ENCODE results near the gene FXYD5. TPM values are rescaled to one million over a fixed set of nuclear protein-coding genes. Genes with fewer than 3 reads are reported as not detected.

FXYD5 gene, protein sequence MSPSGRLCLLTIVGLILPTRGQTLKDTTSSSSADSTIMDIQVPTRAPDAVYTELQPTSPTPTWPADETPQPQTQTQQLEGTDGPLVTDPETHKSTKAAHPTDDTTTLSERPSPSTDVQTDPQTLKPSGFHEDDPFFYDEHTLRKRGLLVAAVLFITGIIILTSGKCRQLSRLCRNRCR
- 1 to 10 TPM; 2.2 to 2.8 TPM for total RNA-seq
- 10 to 100 TPM; 11.8 to 22.0 TPM for polyA plus RNA-seq

DNA sequence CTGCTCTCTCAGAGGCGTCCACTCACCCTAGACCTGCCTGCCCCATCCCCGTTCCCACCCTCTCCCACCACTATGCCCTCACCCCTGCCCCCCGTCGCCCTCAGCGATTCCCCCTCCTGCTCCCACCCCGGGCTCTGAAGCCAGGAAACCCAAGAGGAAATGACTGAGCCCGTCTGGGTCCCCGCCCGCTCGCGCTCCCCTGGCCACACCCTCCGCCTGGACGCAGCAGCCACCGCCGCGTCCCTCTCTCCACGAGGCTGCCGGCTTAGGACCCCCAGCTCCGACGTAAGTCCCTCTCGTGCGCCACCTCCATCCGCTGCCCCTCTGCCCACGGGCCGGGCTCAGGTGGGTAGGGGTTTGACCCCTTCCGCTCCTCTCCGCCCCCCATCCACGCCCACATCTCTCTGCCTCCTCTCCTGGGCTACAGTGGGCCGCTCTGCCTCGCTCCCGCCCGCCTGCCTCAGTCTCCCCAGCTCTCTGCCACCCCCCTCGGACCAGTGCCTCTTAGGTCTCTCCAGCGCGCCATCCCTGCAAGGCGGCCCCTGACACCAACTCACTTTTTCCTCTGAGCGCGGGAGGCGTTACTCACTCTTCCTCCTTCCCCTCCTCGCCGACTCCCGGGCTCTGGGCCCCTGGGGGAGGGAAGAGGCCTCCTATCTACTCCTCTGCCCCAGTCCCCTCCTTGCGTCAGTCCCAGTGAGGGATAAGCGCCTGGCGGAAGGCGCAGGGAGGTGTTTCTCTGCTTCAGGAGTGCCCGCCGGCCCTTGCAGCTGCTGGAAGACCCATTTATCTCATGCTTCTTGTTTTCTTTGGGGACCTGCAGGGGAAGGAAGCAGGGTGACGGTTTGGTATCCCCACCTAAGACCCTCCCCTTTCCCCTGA, at the start of gene FXYD5:
Gene FXYD5 (plus strand): TSS at position 211 of the 882 bp plus-strand sequence. CDS start 816 bp downstream, outside the sequence.
- Histone ChIP-seq H3K9ac (ENCODE audit: low read depth in 1 of 2, low read length in 2 of 2) (peak within 1 kb of the TSS in 1 of 2 donors; percentile 52), H3K27ac (ENCODE audit: low read depth in 1 of 2, low read length in 2 of 2) (peak within 1 kb of the TSS; percentile 66 to 81), H3K4me1 (ENCODE audit: control insufficient read depth in 4 of 4, insufficient read depth in 4 of 4, low read length in 3 of 4) (peaks cover 0 to 22% (median 8%) of the 10 kb centered on the region in 4 donors)

DNA sequence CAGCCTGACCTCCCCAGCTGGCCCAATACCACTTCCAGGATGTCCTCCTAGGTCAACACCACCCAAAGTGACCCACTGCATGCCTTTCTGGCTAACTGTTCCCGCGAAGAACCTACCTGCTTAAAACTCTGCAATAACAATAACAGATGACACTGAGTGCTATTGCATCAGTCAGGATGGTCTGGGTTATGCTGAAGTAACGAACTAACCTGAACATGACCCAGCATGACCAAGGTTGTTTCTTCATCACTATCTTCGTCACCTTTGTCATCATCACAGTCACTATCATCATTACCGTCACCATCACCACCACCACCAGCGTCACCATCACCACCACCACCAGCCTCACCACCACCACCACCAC, 49.5 kb upstream of the FXYD5 start:
- no peak overlapping the region for H3K9ac ChIP-seq (ENCODE audit: low read depth in 1 of 2, low read length in 2 of 2)
- H3K9me3 ChIP-seq (ENCODE audit: control insufficient read depth in 4 of 4, low read length in 3 of 4) = no peaks in the 10 kb centered on the region
- no peaks in the 10 kb centered on the region for H3K27me3 ChIP-seq (ENCODE audit: control insufficient read depth in 4 of 4, insufficient read depth in 4 of 4, low read length in 3 of 4)
- WGBS = 96% methylated on average over 6 of the region's 6 CpGs
- H3K36me3 ChIP-seq (ENCODE audit: control insufficient read depth in 4 of 4, insufficient read depth in 3 of 4, low read depth in 1 of 4, low read length in 3 of 4) = no peaks in the 10 kb centered on the region
- DNase-seq (ENCODE audit: low spot score) = no peak
- H3K27ac ChIP-seq (ENCODE audit: low read depth in 1 of 2, low read length in 2 of 2) = no peak overlapping the region
- no peaks in the 10 kb centered on the region for H3K4me1 ChIP-seq (ENCODE audit: control insufficient read depth in 4 of 4, insufficient read depth in 4 of 4, low read length in 3 of 4)
- H3K4me3 ChIP-seq (ENCODE audit: low read depth in 1 of 3, low read length in 3 of 3) = no peak overlapping the region
- TF ChIP-seq HNF4A (conservative IDR thresholded peaks at IDR 0.05) = no peak
- no peak for TF ChIP-seq FOXA2 (IDR thresholded peaks at IDR 0.05)
- no peak for TF ChIP-seq TAF1 (conservative IDR thresholded peaks at IDR 0.05)
- TF ChIP-seq SP1 (IDR thresholded peaks at IDR 0.05) = no peak
- no peak for TF ChIP-seq GABPA (IDR thresholded peaks at IDR 0.05 in 1 of 2, conservative IDR thresholded peaks at IDR 0.05 in 1 of 2)
- TF ChIP-seq HNF4G (IDR thresholded peaks at IDR 0.05) = no peak
- TF ChIP-seq, protein P1, sequence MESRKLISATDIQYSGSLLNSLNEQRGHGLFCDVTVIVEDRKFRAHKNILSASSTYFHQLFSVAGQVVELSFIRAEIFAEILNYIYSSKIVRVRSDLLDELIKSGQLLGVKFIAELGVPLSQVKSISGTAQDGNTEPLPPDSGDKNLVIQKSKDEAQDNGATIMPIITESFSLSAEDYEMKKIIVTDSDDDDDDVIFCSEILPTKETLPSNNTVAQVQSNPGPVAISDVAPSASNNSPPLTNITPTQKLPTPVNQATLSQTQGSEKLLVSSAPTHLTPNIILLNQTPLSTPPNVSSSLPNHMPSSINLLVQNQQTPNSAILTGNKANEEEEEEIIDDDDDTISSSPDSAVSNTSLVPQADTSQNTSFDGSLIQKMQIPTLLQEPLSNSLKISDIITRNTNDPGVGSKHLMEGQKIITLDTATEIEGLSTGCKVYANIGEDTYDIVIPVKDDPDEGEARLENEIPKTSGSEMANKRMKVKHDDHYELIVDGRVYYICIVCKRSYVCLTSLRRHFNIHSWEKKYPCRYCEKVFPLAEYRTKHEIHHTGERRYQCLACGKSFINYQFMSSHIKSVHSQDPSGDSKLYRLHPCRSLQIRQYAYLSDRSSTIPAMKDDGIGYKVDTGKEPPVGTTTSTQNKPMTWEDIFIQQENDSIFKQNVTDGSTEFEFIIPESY (IDR thresholded peaks at IDR 0.05) = no peak
- TF ChIP-seq EGR1 (IDR thresholded peaks at IDR 0.05; ENCODE audit: low read depth in 2 of 2) = no peak
- TF ChIP-seq, protein P2, sequence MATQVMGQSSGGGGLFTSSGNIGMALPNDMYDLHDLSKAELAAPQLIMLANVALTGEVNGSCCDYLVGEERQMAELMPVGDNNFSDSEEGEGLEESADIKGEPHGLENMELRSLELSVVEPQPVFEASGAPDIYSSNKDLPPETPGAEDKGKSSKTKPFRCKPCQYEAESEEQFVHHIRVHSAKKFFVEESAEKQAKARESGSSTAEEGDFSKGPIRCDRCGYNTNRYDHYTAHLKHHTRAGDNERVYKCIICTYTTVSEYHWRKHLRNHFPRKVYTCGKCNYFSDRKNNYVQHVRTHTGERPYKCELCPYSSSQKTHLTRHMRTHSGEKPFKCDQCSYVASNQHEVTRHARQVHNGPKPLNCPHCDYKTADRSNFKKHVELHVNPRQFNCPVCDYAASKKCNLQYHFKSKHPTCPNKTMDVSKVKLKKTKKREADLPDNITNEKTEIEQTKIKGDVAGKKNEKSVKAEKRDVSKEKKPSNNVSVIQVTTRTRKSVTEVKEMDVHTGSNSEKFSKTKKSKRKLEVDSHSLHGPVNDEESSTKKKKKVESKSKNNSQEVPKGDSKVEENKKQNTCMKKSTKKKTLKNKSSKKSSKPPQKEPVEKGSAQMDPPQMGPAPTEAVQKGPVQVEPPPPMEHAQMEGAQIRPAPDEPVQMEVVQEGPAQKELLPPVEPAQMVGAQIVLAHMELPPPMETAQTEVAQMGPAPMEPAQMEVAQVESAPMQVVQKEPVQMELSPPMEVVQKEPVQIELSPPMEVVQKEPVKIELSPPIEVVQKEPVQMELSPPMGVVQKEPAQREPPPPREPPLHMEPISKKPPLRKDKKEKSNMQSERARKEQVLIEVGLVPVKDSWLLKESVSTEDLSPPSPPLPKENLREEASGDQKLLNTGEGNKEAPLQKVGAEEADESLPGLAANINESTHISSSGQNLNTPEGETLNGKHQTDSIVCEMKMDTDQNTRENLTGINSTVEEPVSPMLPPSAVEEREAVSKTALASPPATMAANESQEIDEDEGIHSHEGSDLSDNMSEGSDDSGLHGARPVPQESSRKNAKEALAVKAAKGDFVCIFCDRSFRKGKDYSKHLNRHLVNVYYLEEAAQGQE (IDR thresholded peaks at IDR 0.05) = no peak
- TF ChIP-seq, protein P3, sequence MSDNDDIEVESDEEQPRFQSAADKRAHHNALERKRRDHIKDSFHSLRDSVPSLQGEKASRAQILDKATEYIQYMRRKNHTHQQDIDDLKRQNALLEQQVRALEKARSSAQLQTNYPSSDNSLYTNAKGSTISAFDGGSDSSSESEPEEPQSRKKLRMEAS (IDR thresholded peaks at IDR 0.05) = no peak
- TF ChIP-seq YY1 (IDR thresholded peaks at IDR 0.05) = no peak

More for the DNA sequence above, at the start of gene FXYD5:
- Histone ChIP-seq H3K9me3 (ENCODE audit: control insufficient read depth in 4 of 4, low read length in 3 of 4) (no peaks in the 10 kb centered on the region), H3K27me3 (ENCODE audit: control insufficient read depth in 4 of 4, insufficient read depth in 4 of 4, low read length in 3 of 4) (peaks cover 0 to 2% (median 0%) of the 10 kb centered on the region in 4 donors), H3K4me3 (ENCODE audit: low read depth in 1 of 3, low read length in 3 of 3) (peak within 1 kb of the TSS; percentile 35 to 58 (median 49)), H3K36me3 (ENCODE audit: control insufficient read depth in 4 of 4, insufficient read depth in 3 of 4, low read depth in 1 of 4, low read length in 3 of 4) (no peaks in the 10 kb centered on the region)
- 8% methylated on average over 49 of the region's 49 CpGs for WGBS
- TF ChIP-seq FOXA2 (IDR thresholded peaks at IDR 0.05) = no peak
- TF ChIP-seq, protein P4, sequence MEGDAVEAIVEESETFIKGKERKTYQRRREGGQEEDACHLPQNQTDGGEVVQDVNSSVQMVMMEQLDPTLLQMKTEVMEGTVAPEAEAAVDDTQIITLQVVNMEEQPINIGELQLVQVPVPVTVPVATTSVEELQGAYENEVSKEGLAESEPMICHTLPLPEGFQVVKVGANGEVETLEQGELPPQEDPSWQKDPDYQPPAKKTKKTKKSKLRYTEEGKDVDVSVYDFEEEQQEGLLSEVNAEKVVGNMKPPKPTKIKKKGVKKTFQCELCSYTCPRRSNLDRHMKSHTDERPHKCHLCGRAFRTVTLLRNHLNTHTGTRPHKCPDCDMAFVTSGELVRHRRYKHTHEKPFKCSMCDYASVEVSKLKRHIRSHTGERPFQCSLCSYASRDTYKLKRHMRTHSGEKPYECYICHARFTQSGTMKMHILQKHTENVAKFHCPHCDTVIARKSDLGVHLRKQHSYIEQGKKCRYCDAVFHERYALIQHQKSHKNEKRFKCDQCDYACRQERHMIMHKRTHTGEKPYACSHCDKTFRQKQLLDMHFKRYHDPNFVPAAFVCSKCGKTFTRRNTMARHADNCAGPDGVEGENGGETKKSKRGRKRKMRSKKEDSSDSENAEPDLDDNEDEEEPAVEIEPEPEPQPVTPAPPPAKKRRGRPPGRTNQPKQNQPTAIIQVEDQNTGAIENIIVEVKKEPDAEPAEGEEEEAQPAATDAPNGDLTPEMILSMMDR (IDR thresholded peaks at IDR 0.05; ENCODE audit: low read depth, low read length, missing input control) = no peak
- TF ChIP-seq HNF4G (IDR thresholded peaks at IDR 0.05) = no peak
- TF ChIP-seq RAD21 (IDR thresholded peaks at IDR 0.05) = peak in 1 of 2 donors; percentile 24
- TF ChIP-seq RXRA (IDR thresholded peaks at IDR 0.05) = no peak
- TF ChIP-seq, protein P5, sequence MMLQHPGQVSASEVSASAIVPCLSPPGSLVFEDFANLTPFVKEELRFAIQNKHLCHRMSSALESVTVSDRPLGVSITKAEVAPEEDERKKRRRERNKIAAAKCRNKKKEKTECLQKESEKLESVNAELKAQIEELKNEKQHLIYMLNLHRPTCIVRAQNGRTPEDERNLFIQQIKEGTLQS (IDR thresholded peaks at IDR 0.05) = no peak
- no peak for TF ChIP-seq TAF1 (conservative IDR thresholded peaks at IDR 0.05)
- TF ChIP-seq, protein P2 (IDR thresholded peaks at IDR 0.05) = no peak
- DNase-seq (ENCODE audit: low spot score) = no peak

Measured in liver (tissue), 9 donors.